GM10266 (cell line): Measurements from ENCODE around the gene PRKAR1B.

ENCODE experiments used
- DNase-seq: peaks from one replicate; pipeline ENCODE4 v3.0.0; 2012; ENCODE audit errors: extremely low spot score
- CTCF ChIP-seq: IDR thresholded peaks from 2 replicates; pipeline ENCODE4 v1.5.1; 2012; ENCODE audit warnings: mild to moderate bottlenecking, low read depth; ENCODE audit not compliant: control insufficient read depth, insufficient read depth; ENCODE audit errors: missing control alignments

The PRKAR1B gene

GRCh38 chr7:739983-740942, 13.2 kb upstream of the PRKAR1B start:
- no peak for DNase-seq
- no peak for TF ChIP-seq CTCF

- no peak for TF ChIP-seq CTCF
- DNase-seq: no peak
Measured at GRCh38 chr7:739455-739982, 12.4 kb upstream of the PRKAR1B start.

GRCh38 chr7:738723-739454, 11.8 kb upstream of the PRKAR1B start:
- no peak for TF ChIP-seq CTCF
- no peak for DNase-seq

- DNase-seq: no peak
- TF ChIP-seq CTCF: no peak
Measured at GRCh38 chr7:738241-738640, 11.2 kb upstream of the PRKAR1B start.

- no peak for DNase-seq
- no peak for TF ChIP-seq CTCF
Measured at GRCh38 chr7:734808-735207, 7.7 kb upstream of the PRKAR1B start.

- TF ChIP-seq CTCF: no peak
- no peak for DNase-seq
Measured at GRCh38 chr7:734214-734613, 7.1 kb upstream of the PRKAR1B start.
